SIG-M5 (cell line): ENCODE data around the gene EXOC5.
A peak's percentile ranks its signal among the peaks of the same experiment; 100 is the strongest.
"Not testable (repeated sequence)": the region's sequence is repeated elsewhere in the genome, so short reads cannot be mapped to it uniquely, and the experiment has no call there.

ENCODE experiments used
- DNase-seq: peaks from one replicate; lab custom pipeline; 2025; lab: John Stamatoyannopoulos, UW

EXOC5 gene

GRCh38 chr14:57268161-57269069, at the start of gene EXOC5, which contains the start of gene AP5M1:
TSS of gene EXOC5 (minus strand) at chr14:57268905. CDS start at chr14:57268648, 257 bp downstream.
TSS of gene AP5M1 (plus strand) at chr14:57268971. CDS start at chr14:57269315, 344 bp downstream.
- peak; percentile 63 for DNase-seq

- DNase-seq, result no peak
Measured at GRCh38 chr14:57317248-57317833, 48.6 kb upstream of the EXOC5 start.

- DNase-seq, result no peak
Measured at GRCh38 chr14:57314396-57315089, 45.8 kb upstream of the EXOC5 start.

GRCh38 chr14:57302883-57303282, 34.2 kb upstream of the EXOC5 start:
- DNase-seq, result no peak

GRCh38 chr14:57299511-57299910, 30.8 kb upstream of the EXOC5 start:
- no peak for DNase-seq

GRCh38 chr14:57297852-57298251, 29.1 kb upstream of the EXOC5 start:
- no peak for DNase-seq

GRCh38 chr14:57295239-57295638, 26.5 kb upstream of the EXOC5 start:
- DNase-seq, result no peak

GRCh38 chr14:57293866-57294837, 25.4 kb upstream of the EXOC5 start:
- DNase-seq, result no peak

GRCh38 chr14:57291692-57292647, 23.3 kb upstream of the EXOC5 start:
- no peak for DNase-seq

- no peak for DNase-seq
Measured at GRCh38 chr14:57290751-57291150, 22.0 kb upstream of the EXOC5 start.

- DNase-seq, result no peak
Measured at GRCh38 chr14:57287745-57288144, 19.0 kb upstream of the EXOC5 start.

GRCh38 chr14:57277062-57277461, 8.4 kb upstream of the EXOC5 start:
- no peak for DNase-seq

GRCh38 chr14:57275023-57275664, 6.4 kb upstream of the EXOC5 start:
- DNase-seq, result no peak

GRCh38 chr14:57274551-57274950, 5.8 kb upstream of the EXOC5 start:
- no peak for DNase-seq

GRCh38 chr14:57273236-57273635, 4.5 kb upstream of the EXOC5 start:
- no peak for DNase-seq

GRCh38 chr14:57266065-57266464, 2.6 kb downstream of the EXOC5 start:
- DNase-seq, result no peak

GRCh38 chr14:57262117-57262516, 6.6 kb downstream of the EXOC5 start:
- DNase-seq, result no peak

- DNase-seq, result no peak
Measured at GRCh38 chr14:57261604-57262003, 7.1 kb downstream of the EXOC5 start.

- DNase-seq, result no peak
Measured at GRCh38 chr14:57259672-57260071, 9.0 kb downstream of the EXOC5 start.

GRCh38 chr14:57258221-57258620, 10.5 kb downstream of the EXOC5 start:
- not testable (repeated sequence) for DNase-seq
